Stimulated activated CD8-positive, alpha-beta memory T cell treated with anti-CD3 and anti-CD28 coated beads, Interleukin-4, amount 100 ng/mL, for 24 hours (primary cell): ENCODE measurements around the gene C9.
"Not testable (repeated sequence)": the region's sequence is repeated elsewhere in the genome, so short reads cannot be mapped to it uniquely, and the experiment has no call there.

Experiments used
- DNase-seq: peaks from one replicate; pipeline ENCODE4 v3.0.0-alpha.2; 2020; ENCODE audit warnings: low read depth

The C9 gene

DNA sequence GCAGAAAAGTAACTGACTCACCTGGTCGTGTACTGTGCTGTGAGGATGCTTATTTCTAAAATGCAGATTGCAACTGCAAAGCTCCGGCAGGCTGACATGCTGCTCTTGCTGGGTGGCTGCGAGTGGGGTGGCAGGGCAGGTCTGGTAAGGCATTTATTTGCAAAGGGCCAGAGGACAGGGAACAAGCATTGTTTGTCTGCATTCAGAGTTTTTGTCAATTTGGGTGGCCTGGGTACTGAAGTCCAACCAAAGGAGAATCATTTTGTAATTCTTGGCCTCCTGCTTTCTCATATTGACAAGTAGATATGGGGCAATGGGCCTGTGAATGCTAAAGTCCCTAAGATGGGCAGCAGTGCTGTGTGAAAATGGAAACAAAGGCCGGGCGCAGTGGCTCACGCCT is at the start of gene C9:
C9 (minus strand) TSS at position 129 of the 400 bp plus-strand sequence; CDS start at position 98, 31 bp downstream.
- DNase-seq = no peak

DNA sequence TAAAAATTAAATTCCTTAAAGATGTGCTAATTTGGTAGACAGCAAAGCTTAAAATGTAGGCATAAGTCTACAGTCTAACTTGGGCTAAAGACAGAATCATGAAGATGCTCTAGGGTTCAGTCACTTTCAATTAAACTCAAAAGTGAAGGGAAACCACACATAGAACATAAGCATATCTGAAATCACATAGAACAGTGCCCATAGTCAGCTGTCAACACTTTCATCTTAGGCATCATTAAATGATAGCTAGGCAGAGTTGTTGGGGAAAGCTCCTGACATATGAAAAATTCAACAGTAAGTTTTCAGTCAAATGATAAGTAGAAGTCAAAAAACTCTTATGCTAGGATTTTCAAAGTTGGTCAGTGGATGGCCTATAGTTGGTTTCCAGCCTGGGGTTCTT is 49.5 kb upstream of the C9 start:
- no peak for DNase-seq

- no peak for DNase-seq
Measured at GRCh38 chr5:39412721-39413394, 48.6 kb upstream of the C9 start.

- DNase-seq = no peak
Measured at GRCh38 chr5:39411985-39412384, 47.7 kb upstream of the C9 start.

GRCh38 chr5:39411061-39411460 is 46.8 kb upstream of the C9 start:
- DNase-seq = no peak

- DNase-seq = no peak
Measured at GRCh38 chr5:39409033-39409432, 44.7 kb upstream of the C9 start.

GRCh38 chr5:39405083-39405843 is 41.0 kb upstream of the C9 start:
- no peak for DNase-seq

- DNase-seq = not testable (repeated sequence)
Measured at GRCh38 chr5:39403761-39404160, 39.5 kb upstream of the C9 start.

DNA sequence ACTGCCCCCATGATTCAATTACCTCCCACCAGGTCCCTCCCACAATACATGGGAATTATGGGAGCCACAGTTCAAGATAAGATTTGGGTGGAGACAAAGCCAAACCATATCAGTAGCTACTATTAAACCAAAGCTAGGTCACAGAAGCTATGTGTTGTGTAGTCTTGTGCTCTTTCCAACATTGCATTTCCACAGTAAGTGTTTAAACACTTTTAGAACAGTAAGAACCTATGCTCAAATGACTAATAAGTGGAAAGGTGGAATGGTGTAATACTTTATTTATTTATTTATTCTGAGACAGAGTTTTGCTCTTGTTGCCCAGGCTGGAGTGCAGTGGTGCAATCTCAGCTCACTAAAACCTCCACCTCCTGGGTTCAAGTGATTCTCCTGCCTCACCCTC is 37.8 kb upstream of the C9 start:
- not testable (repeated sequence) for DNase-seq

DNA sequence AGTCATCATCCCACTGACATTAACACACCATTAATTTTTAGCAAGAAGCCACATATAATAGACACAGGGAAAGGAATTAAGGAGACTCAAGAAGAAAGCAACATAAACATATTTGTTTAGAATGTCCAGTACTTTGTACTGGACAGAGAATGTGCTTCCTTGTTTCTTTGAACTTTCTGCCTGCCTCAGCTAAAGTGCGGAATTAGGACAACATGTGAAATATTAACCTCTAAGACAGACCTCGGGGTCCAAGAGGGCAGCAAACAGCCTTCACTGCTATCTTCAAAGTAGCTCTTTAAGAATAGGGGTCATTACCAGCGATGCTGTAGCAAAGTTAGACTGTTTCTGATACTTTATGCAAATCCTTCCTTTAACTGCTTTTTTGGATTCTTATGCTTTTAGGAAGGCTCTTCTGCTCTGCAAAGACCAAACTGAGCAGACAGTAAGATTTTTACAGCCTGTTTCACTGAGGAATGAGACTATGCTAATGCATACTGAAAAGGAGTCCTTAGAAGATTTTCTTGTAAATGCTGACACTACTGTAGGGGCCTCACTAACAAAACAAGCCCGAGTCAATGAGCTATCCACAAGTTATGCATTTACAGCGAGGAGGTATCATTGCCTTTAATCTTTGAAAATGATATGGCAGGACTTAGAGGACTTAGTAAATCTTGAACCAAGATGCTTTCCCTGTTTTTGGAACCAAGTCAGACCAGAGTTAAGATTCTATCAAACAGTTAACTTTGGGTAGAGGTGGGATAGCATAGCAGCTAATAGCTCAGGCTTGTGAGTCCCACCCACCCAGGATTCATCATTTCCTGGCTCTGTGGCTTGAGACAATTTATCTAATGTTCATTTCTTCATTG is 36.7 kb upstream of the C9 start:
- no peak for DNase-seq

DNA sequence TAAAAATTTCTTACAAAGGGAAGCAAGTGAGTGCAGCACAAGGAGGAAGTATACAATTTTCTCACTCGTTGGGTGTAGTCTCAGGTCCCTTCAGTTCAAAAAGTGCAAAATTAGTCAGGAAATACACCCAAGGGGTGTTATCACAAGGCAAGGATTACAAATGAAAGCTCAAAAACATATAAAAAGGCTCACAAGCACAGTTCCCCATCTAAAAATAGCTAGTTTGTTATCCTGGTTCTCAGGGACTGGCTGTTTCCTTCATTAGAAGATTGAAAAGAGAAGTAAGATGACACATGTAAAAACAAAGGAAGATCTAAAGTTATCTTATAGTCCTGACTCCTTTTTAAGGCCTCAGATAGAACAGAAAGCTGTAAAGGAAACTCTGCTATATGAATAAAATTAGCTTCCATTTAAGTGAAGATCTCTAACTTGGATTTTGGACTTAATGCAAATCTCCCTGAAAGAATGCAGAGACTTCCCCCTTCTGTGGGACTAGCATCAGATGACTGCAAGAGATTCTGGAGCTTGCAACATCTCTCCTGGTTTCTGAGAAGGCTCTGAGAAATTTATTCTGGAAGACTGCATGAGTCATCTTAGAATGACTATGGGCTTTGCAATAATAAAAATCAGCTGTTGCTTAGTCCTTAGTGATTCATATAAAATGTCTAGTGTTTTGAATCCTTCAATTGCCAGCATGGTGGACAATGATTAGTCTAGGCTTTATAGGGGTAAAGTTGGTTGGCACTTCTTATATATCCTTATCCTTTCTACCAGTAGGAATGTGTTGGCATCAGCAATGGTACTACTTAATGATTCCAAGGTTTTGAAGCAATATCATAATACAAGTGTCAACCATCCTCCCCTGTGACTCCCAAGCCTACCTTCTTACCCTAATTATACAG is 35.1 kb upstream of the C9 start:
- DNase-seq = no peak

GRCh38 chr5:39396843-39397242 is 32.5 kb upstream of the C9 start:
- no peak for DNase-seq

DNA sequence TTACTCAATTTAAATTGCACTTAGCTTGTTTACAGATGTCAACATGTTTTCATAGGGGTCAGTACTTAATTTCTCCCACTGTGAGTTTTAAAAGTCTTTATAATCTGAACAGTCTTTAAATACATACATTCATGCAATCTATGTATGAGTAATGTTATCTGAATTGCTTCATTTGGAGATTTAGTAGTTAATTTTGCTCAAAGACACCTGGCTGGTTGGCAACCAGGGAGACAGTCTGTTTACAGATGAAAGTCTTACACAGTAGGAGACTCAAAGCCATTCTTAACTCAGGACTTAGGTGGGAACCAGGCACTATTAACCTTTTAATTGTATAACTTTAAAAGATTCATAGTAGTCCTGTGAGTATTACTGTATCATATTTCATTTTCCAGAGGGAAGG is 31.2 kb upstream of the C9 start:
- no peak for DNase-seq

DNA sequence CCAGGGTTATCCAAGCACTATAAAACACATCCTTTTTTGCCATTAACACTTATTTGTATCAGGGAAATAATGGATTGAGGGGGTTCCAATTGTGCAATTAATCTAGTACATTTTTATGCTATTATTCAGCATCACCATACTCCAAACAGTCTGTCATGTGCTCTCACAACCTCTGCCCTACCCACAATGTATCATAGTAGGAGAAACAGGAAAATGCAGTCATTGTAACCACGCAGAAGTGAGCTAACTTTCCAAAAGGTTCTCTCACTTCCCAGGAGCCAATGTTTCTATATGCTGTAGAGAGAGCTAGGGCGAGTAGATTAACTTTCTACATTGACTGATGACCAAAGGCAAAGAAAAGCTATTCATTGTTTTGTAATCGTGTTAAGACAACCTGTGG is 30.7 kb upstream of the C9 start:
- DNase-seq = no peak

DNA sequence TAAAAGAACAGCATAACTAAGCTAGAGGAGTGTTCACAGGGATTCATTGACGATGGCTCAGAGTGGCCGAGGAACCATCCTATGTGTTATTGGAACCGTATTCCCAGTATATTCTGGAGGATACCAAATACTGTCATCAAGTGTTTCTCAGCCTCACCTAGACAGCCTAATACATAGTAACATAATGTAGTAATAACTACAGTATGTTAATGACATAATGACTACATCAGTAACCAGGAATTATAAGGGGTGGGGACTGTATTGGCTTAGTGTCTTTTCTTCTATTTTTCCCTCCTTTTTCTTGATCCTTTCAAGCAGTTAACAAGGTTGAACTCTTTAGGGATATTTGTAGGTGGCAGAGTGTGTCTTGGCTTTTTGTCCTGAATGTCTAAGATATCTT is 26.6 kb upstream of the C9 start:
- DNase-seq = no peak

GRCh38 chr5:39387293-39387692 is 23.0 kb upstream of the C9 start:
- DNase-seq = no peak

GRCh38 chr5:39384271-39384670 is 20.0 kb upstream of the C9 start:
- DNase-seq = no peak

DNA sequence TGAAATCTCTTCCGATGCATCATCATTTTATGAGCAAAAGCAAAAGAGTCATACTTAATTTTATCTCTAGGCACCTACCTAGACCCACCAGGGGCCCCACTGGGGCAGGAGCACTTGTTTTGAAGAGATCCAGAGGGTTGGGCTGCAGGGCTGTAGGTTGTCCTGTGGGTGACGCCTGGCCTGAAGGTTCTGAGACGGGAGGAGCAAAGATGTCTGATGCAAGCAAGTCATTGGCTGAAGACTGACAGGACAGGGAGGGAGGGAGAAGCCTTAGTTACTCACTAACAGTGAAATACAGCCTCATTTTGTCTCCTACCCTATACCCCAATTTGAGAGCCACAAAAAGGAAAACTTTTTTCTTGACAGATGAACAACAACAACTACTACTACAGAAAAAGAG is 17.1 kb upstream of the C9 start:
- no peak for DNase-seq

DNA sequence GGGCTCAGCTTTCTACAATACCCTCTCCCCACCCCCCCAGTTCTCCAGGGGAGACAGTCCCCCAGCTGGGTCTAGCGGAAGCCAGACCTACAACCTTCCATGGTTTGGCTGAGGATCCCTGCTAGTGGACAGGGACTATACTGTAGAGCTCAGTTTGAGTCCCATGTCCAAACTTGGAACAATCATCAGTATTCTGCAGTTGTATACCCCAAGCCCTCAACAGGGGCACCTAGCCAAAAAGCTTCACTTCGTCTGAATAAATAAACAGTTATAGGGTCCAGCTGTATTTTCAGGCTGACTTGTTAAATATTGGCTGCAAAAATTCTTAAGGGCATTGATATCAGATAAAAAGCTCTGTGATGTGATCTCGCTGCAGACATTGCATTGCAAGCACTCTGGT is 15.4 kb upstream of the C9 start:
- no peak for DNase-seq

- no peak for DNase-seq
Measured at GRCh38 chr5:39377613-39378012, 13.3 kb upstream of the C9 start.

GRCh38 chr5:39376293-39376714 is 12.0 kb upstream of the C9 start:
- DNase-seq = no peak

DNA sequence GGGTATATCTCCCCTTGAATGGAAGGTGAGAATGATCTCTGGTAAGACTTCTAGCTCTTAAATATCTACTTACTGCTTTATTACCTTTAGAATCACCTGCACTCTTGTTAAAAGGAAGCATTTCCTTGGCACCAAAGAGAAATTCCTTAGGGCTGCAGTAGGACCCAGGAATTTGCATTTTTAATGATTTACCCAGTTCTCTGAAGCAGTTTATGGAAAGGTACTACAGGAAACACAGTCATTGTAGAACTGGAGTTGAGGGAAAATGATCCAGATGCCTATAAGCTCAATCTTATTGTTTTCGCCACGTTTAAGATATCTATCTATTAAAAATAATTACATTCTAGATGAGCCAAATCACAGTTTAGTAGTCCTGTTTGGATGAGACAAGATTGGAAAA is 9.5 kb upstream of the C9 start:
- no peak for DNase-seq
